Motor neuron (in vitro differentiated cells): ENCODE data around the gene NEK10. TPM values are rescaled to one million over a fixed set of nuclear protein-coding genes. Genes with fewer than 3 reads are reported as not detected.
"Not testable (repeated sequence)": the region's sequence is repeated elsewhere in the genome, so short reads cannot be mapped to it uniquely, and the experiment has no call there.

Experiments
- ATAC-seq, 8 experiments: fragments of 200-7000 bp; cut with Tn5 transposase; replicated peaks in 6 of 8; 2 replicates each; pipeline ENCODE4 v1.8.0; 2021; ENCODE audit warnings: mild to moderate bottlenecking in 8 of 8, moderate library complexity in 8 of 8
- H3K27ac ChIP-seq, 2 donors: fragments of 250-450 bp; sonication (Bioruptor Pico); 2 replicates each; pipeline ENCODE4 v1.9.0; 2021; ENCODE audit warnings: antibody characterized with exemption in 2 of 2, mild to moderate bottlenecking in 2 of 2, moderate library complexity in 1 of 2
- H3K4me1 ChIP-seq, 2 donors: fragments of 250-450 bp; sonication (Bioruptor Pico); replicated peaks in 1 of 2; 2 replicates each; pipeline ENCODE4 v1.6.1; 2021; ENCODE audit warnings: antibody characterized with exemption in 2 of 2, mild to moderate bottlenecking in 2 of 2, moderate library complexity in 1 of 2
- H3K4me3 ChIP-seq, 5 donors: fragments of 250-450 bp; sonication (Bioruptor Pico); 2 replicates each; pipeline ENCODE4 v1.9.0; 2021; ENCODE audit warnings: antibody characterized with exemption in 5 of 5, mild to moderate bottlenecking in 5 of 5, moderate library complexity in 4 of 5
- WGBS, 10 experiments: fragments of 450-650 bp; shearing (Covaris generic); methylation state at CpG; one replicate each; pipeline ENCODE4 v1.0.0; 2022; 5-methylcytosine and 5-hydroxymethylcytosine counted together
- in situ Hi-C, 9 experiments: fragments of 400-800 bp; cut with MboI; loops; one replicate each; pipeline ENCODE4 v1.15.0; 2021; ENCODE audit warnings: low sequenced_read_pairs in 9 of 9, low pct_unique_long_range_greater_than_20kb in 2 of 9; ENCODE audit not compliant: unreplicated experiment in 9 of 9
- total RNA-seq, 8 experiments: library from RNA; unstranded; fragments of 300-600 nt; gene quantifications; 2 replicates each; pipeline versions ENCODE4 v1.2.3 to v1.2.4, GENCODE V29; 2022

NEK10 gene
- total RNA-seq, 8 experiments from 2014 or later, result 1.5 to 18.8 (median 5.1) TPM

GRCh38 chr3:27345493-27345892 is 23.7 kb downstream of the NEK10 start:
- in situ Hi-C loops, result loop anchor here in 1 of 9 experiments (25.0 kb wide), 1 partner anchor 342 kb away; no protein-coding TSS in a partner anchor
- Histone ChIP-seq H3K4me1 (no peaks in the 10 kb centered on the region), H3K4me3 (no peak overlapping the region), H3K27ac (no peak overlapping the region)
- no peak for ATAC-seq
- WGBS, 10 experiments, result 44 to 95% (median 83%) methylated on average over 1 to 4 of the region's 5 CpGs; no CpG with 5 or more reads in 1 of the 10 experiments

DNA sequence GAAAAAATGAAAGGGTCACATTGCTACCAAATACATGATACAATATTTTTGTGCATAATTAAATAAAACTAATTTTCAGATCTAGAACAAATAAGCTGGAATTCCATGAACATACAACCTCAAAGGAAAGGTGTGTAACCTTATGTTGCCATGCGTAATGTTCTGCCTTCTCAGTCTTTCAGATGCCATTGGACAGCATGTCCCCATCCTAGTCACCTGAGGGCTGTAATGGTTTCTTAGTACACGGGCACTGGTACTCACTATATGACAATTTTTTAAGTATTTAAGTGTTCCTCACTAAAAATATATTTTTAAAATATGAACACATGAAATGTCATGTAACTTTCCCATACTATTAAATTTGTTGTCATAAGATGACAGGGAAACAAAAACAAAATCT is 24.1 kb downstream of the NEK10 start:
- WGBS, 10 experiments, result 63 to 96% (median 75%) methylated on average over 1 to 2 of the region's 2 CpGs; no CpG with 5 or more reads in 2 of the 10 experiments
- in situ Hi-C loops, result loop anchor here in 1 of 9 experiments (25.0 kb wide), 1 partner anchor 342 kb away; no protein-coding TSS in a partner anchor
- Histone ChIP-seq H3K4me1 (no peaks in the 10 kb centered on the region), H3K27ac (no peak overlapping the region), H3K4me3 (no peak overlapping the region)
- no peak for ATAC-seq

- 84 to 100% (median 91%) methylated on average over 1 to 3 of the region's 3 CpGs for WGBS, 10 experiments
- H3K27ac ChIP-seq, result no peak overlapping the region
- in situ Hi-C loops, result loop anchor here in 1 of 9 experiments (25.0 kb wide), 1 partner anchor 343 kb away; no protein-coding TSS in a partner anchor
- no peak for ATAC-seq
- no peak overlapping the region for H3K4me3 ChIP-seq
- H3K4me1 ChIP-seq, result no peaks in the 10 kb centered on the region
These were observed 25.0 kb downstream of the NEK10 start for GRCh38 chr3:27344192-27344591.

GRCh38 chr3:27342267-27342666 is 26.9 kb downstream of the NEK10 start:
- no peaks in the 10 kb centered on the region for H3K4me1 ChIP-seq
- in situ Hi-C loops, result loop anchor here in 1 of 9 experiments (25.0 kb wide), 1 partner anchor 345 kb away; no protein-coding TSS in a partner anchor
- no peak for ATAC-seq
- 14 to 100% (median 53%) methylated on average over 1 of the region's 1 CpG; no CpG with 5 or more reads in 4 of the 10 experiments for WGBS, 10 experiments
- H3K4me3 ChIP-seq, result no peak overlapping the region
- H3K27ac ChIP-seq, result no peak overlapping the region

DNA sequence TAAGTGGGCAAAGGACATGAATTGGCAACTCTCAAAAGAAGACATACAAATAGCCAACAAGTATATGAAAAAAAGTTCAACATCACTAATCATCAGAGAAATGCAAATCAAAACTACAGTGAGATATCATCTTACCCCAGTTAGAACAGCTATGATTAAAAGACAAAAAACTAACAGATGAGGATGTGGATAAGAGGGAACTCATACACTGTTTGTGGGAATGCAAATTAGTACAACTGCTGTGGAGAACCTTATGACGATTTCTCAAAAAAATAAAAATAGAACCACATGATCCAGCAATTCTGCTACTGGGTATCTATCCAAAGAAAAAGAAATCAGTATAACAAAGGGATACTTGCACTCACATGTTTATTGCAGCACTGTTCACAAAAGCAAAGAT is 28.6 kb downstream of the NEK10 start:
- Histone ChIP-seq H3K4me3 (no peak overlapping the region), H3K27ac (no peak overlapping the region), H3K4me1 (no peaks in the 10 kb centered on the region)
- peak in 1 of 8 experiments; percentile 32 for ATAC-seq
- in situ Hi-C loops, result loop anchor here in 1 of 9 experiments (25.0 kb wide), 1 partner anchor 347 kb away; no protein-coding TSS in a partner anchor
- 0 to 100% (median 75%) methylated on average over 1 of the region's 1 CpG for WGBS, 10 experiments

DNA sequence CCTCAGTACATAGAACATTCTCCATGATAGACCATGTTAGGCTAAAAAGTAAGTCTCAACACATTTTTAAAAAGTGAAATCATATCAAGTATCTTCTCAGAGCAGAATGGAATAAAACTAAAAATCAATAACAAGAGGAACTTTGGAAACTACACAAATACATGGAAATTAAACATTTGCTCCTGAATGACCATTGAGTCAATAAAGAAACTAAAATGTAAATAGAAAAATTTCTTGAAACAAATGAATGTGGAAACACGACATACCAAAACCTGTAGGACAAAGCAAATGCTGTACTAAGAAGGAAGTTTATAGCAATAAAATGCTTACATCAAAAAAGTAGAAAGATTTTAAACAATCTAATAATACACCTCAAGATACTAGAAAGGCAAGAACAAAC is 33.6 kb downstream of the NEK10 start:
- no peaks in the 10 kb centered on the region for H3K4me1 ChIP-seq
- 50 to 100% (median 77%) methylated on average over 1 of the region's 1 CpG for WGBS, 10 experiments
- H3K4me3 ChIP-seq, result no peak overlapping the region
- H3K27ac ChIP-seq, result no peak overlapping the region
- no peak for ATAC-seq
- in situ Hi-C loops, result loop anchor here in 1 of 9 experiments (25.0 kb wide), 1 partner anchor 352 kb away; no protein-coding TSS in a partner anchor

- H3K4me3 ChIP-seq, result no peak overlapping the region
These were observed 35.3 kb downstream of the NEK10 start for GRCh38 chr3:27333843-27334242.

GRCh38 chr3:27328982-27329762 is 40.0 kb downstream of the NEK10 start:
- not testable (repeated sequence) for H3K4me1 ChIP-seq, H3K27ac ChIP-seq, H3K4me3 ChIP-seq, ATAC-seq
- in situ Hi-C loops, result loop anchor here in 1 of 9 experiments (25.0 kb wide), 1 partner anchor 358 kb away; no protein-coding TSS in a partner anchor
- 33 to 100% (median 100%) methylated on average over 1 to 4 of the region's 4 CpGs; no CpG with 5 or more reads in 1 of the 10 experiments for WGBS, 10 experiments

More at GRCh38 chr3:27333843-27334242, 35.3 kb downstream of the NEK10 start:
- in situ Hi-C loops, result loop anchor here in 1 of 9 experiments (25.0 kb wide), 1 partner anchor 353 kb away; no protein-coding TSS in a partner anchor
- no peak overlapping the region for H3K27ac ChIP-seq
- H3K4me1 ChIP-seq, result no peaks in the 10 kb centered on the region
- no peak for ATAC-seq

DNA sequence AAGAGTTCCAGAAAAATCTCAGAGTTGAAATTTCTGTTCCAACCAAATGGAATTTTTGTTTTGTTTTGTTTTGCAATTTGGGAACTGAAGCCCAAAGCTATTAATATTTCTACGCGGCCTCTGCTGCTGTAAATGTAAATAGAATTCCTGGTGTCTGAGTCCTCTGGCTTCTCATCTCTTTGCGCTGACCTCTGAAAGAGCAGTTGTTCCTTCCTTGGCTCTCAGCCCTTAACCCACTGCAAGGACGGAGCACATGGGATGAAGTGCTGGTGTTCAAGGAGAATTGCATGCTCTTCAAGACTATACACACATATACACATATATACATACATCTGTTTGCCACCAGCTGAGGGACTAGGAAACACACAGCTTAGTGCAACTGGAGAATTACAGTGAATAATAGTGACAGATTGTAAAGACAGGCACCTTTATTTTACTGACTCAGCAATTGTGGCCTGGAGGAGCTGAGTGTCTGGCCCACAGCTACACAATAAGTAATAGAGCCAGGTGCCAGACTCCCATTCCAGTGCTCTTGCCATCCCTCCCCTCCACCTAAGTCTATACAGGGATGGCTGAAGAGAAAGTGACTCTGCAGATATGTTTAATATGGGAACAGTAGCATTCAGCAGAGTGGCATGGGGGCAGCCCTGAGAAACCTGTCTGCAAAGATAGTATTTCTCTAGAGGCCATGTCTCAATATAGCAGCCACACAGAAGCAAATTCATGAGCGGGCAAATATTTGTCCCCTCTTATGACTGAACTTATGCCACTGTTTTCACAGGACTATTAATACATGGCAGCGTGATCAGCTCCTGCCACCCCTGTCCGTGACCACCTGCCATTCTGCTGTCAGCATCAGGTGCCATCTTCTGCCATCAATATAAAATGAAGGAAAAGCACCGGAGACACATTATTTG is 42.3 kb downstream of the NEK10 start:
- peak in 3 of 8 experiments; percentile 86 to 92 (median 89) for ATAC-seq

DNA sequence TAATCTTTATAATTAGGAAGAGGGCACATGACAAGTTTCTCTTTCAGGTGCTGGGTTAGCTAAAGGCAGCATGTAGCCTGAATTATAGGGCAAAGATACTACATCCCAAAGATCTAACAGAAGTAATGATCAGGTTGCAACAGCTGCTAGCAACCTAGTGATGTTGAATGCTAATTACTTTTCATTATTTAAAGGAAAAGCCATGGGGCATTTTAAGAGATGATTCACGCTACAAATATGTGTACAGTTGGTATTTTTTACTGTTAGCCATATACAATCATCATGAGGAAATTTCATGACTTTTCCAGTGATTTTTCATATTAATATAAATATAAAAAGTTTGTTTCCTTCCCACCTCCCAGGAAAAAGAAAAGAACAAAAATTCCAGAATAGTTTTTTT is 43.0 kb downstream of the NEK10 start:
- H3K27ac ChIP-seq, result no peak overlapping the region
- in situ Hi-C loops, result loop anchor here in 1 of 9 experiments (25.0 kb wide), 1 partner anchor 361 kb away; no protein-coding TSS in a partner anchor
- H3K4me1 ChIP-seq, result no peaks in the 10 kb centered on the region
- 0 to 100% (median 89%) methylated on average over 1 of the region's 1 CpG; no CpG with 5 or more reads in 1 of the 10 experiments for WGBS, 10 experiments
- no peak overlapping the region for H3K4me3 ChIP-seq
- ATAC-seq, result peak in 2 of 8 experiments; percentile 51 to 54

More for the DNA sequence above, 42.3 kb downstream of the NEK10 start:
- in situ Hi-C loops, result loop anchor here in 1 of 9 experiments (25.0 kb wide), 1 partner anchor 360 kb away; no protein-coding TSS in a partner anchor
- H3K4me1 ChIP-seq, result no peaks in the 10 kb centered on the region
- H3K4me3 ChIP-seq, result no peak overlapping the region
- 10 to 100% (median 80%) methylated on average over 1 to 7 of the region's 8 CpGs; no CpG with 5 or more reads in 1 of the 10 experiments for WGBS, 10 experiments
- no peak overlapping the region for H3K27ac ChIP-seq

DNA sequence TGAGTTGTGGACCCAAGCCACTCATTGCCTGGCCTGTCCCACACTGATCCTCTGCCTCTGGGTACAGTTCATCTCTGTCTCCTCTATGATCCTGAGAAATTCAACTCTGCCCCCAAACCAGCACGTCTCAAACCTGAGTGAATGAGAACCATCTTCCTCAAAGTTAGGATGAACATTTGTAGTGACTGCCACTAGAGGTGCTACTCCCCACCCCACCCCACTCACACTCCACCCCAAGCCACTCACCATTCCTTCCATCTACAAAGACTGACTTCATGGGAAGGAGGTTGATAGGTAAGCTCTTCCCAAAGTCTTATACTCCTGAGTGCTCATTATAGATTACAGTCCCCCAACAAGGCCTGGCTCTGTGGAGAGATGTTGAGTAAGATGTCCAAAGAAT is 43.8 kb downstream of the NEK10 start:
- WGBS, 10 experiments, result no CpG with 5 or more reads among the region's 1 CpG
- Histone ChIP-seq H3K27ac (no peak overlapping the region), H3K4me1 (no peaks in the 10 kb centered on the region), H3K4me3 (no peak overlapping the region)
- in situ Hi-C loops, result loop anchor here in 1 of 9 experiments (25.0 kb wide), 1 partner anchor 362 kb away; no protein-coding TSS in a partner anchor
- peak in 1 of 8 experiments; percentile 19 for ATAC-seq

GRCh38 chr3:27324686-27325085 is 44.5 kb downstream of the NEK10 start:
- in situ Hi-C loops, result loop anchor here in 4 of 9 experiments (25.0 kb wide), 1 partner anchor 363 kb away; no protein-coding TSS in a partner anchor
- WGBS, 10 experiments, result 20 to 61% (median 49%) methylated on average over 1 to 2 of the region's 2 CpGs; no CpG with 5 or more reads in 3 of the 10 experiments
- H3K4me3 ChIP-seq, result no peak overlapping the region
- no peak for ATAC-seq
- no peak overlapping the region for H3K27ac ChIP-seq
- H3K4me1 ChIP-seq, result no peaks in the 10 kb centered on the region
